DOHH2 (cell line): ENCODE results near the gene MAGI1.

Experiments
- H3F3A ChIP-seq: fragments of 200-600 bp; sonication (generic), shearing (Covaris generic); 2 replicates; pipeline ENCODE4 v1.6.0; 2016; ENCODE audit warnings: antibody characterized with exemption, mild to moderate bottlenecking; ENCODE audit not compliant: control insufficient read depth, insufficient read depth
- H3K27ac ChIP-seq: fragments of 200-600 bp; sonication (generic); 2 replicates; pipeline ENCODE4 v1.5.1; 2014; ENCODE audit warnings: low read depth, mild to moderate bottlenecking, low read length, moderate library complexity
- H3K27me3 ChIP-seq: fragments of 200-600 bp; sonication (generic); 2 replicates; pipeline ENCODE4 v1.6.1; 2014; ENCODE audit warnings: mild to moderate bottlenecking, low read length, mixed read lengths; ENCODE audit not compliant: control insufficient read depth
- H3K36me3 ChIP-seq: fragments of 200-600 bp; sonication (generic); 2 replicates; pipeline ENCODE4 v1.6.1; 2014; ENCODE audit warnings: mild to moderate bottlenecking, low read length, moderate library complexity, mixed read lengths; ENCODE audit not compliant: control insufficient read depth
- H3K4me1 ChIP-seq: fragments of 200-600 bp; sonication (generic); 2 replicates; pipeline ENCODE4 v1.6.1; 2014; ENCODE audit warnings: mild to moderate bottlenecking, low read length, mixed read lengths; ENCODE audit not compliant: control insufficient read depth
- H3K4me2 ChIP-seq: fragments of 200-600 bp; sonication (generic); 2 replicates; pipeline ENCODE4 v1.6.0; 2014; ENCODE audit warnings: mild to moderate bottlenecking, low read length, moderate library complexity
- H3K4me3 ChIP-seq: fragments of 200-600 bp; sonication (generic); 2 replicates; pipeline ENCODE4 v1.5.1; 2014; ENCODE audit warnings: mild to moderate bottlenecking, low read length, mixed read lengths
- H3K79me2 ChIP-seq: fragments of 200-600 bp; sonication (generic); 2 replicates; pipeline ENCODE4 v1.6.1; 2014; ENCODE audit warnings: mild to moderate bottlenecking, low read length, mixed read lengths; ENCODE audit not compliant: control insufficient read depth
- H3K9me2 ChIP-seq: fragments of 200-600 bp; sonication (generic); replicated peaks from 2 replicates; pipeline ENCODE4 v1.6.1; 2014; ENCODE audit warnings: mild to moderate bottlenecking, low read length, mixed read lengths; ENCODE audit not compliant: control insufficient read depth
- H3K9me3 ChIP-seq: fragments of 200-600 bp; sonication (generic); 2 replicates; pipeline ENCODE4 v1.6.1; 2014; ENCODE audit warnings: antibody characterized with exemption, low read length, mixed read lengths; ENCODE audit not compliant: control insufficient read depth, insufficient read depth
- H4K20me1 ChIP-seq: fragments of 200-600 bp; sonication (generic); 2 replicates; pipeline ENCODE4 v1.6.0; 2014; ENCODE audit warnings: low read depth, mild to moderate bottlenecking, antibody characterized with exemption, low read length, moderate library complexity; ENCODE audit not compliant: control insufficient read depth, insufficient read depth
- CTCF ChIP-seq: fragments of 200-600 bp; sonication (generic); IDR thresholded peaks from one replicate; pipeline ENCODE4 v1.5.1; 2014; ENCODE audit warnings: antibody characterized with exemption, mild to moderate bottlenecking, low read depth, low read length; ENCODE audit not compliant: poor library complexity, severe bottlenecking
- EZH2phosphoT487 ChIP-seq: fragments of 200-600 bp; sonication (generic); IDR thresholded peaks from 2 replicates; pipeline ENCODE4 v1.6.1; 2017; ENCODE audit warnings: borderline replicate concordance, mild to moderate bottlenecking, antibody characterized with exemption, low read length, moderate library complexity, mixed read lengths

MAGI1 gene

GRCh38 chr3:65781594-65781993, 257.1 kb downstream of the MAGI1 start:
- Histone ChIP-seq H3K9me2 (no peaks in the 10 kb centered on the region), H3K4me3 (no peak overlapping the region), H3K4me1 (no peaks in the 10 kb centered on the region), H3K9me3 (no peaks in the 10 kb centered on the region), H3K27ac (no peak overlapping the region), H3F3A (no peaks in the 10 kb centered on the region), H3K27me3 (no peaks in the 10 kb centered on the region), H3K36me3 (no peaks in the 10 kb centered on the region), H3K79me2 (no peaks in the 10 kb centered on the region), H4K20me1 (no peaks in the 10 kb centered on the region), H3K4me2 (no peak overlapping the region)
- TF ChIP-seq CTCF (no peak), EZH2phosphoT487 (no peak)

- TF ChIP-seq EZH2phosphoT487: no peak
- no peak for TF ChIP-seq CTCF
- Histone ChIP-seq H3K36me3 (no peaks in the 10 kb centered on the region), H4K20me1 (no peaks in the 10 kb centered on the region)
Measured at GRCh38 chr3:65779390-65779789, 259.3 kb downstream of the MAGI1 start.

GRCh38 chr3:65778968-65779367, 259.8 kb downstream of the MAGI1 start:
- H3F3A ChIP-seq: no peaks in the 10 kb centered on the region
- H3K36me3 ChIP-seq: no peaks in the 10 kb centered on the region
- no peaks in the 10 kb centered on the region for H3K27me3 ChIP-seq
- no peaks in the 10 kb centered on the region for H3K4me1 ChIP-seq
- H3K4me2 ChIP-seq: no peak overlapping the region
- H3K9me2 ChIP-seq: no peaks in the 10 kb centered on the region
- H3K27ac ChIP-seq: no peak overlapping the region
- H3K79me2 ChIP-seq: no peaks in the 10 kb centered on the region
- H3K9me3 ChIP-seq: no peaks in the 10 kb centered on the region
- TF ChIP-seq CTCF (no peak), EZH2phosphoT487 (no peak)
- no peak overlapping the region for H3K4me3 ChIP-seq
- no peaks in the 10 kb centered on the region for H4K20me1 ChIP-seq

More at GRCh38 chr3:65779390-65779789, 259.3 kb downstream of the MAGI1 start:
- Histone ChIP-seq H3K9me2 (no peaks in the 10 kb centered on the region), H3K9me3 (no peaks in the 10 kb centered on the region), H3F3A (no peaks in the 10 kb centered on the region), H3K4me2 (no peak overlapping the region), H3K27ac (no peak overlapping the region), H3K4me3 (no peak overlapping the region), H3K79me2 (no peaks in the 10 kb centered on the region), H3K27me3 (no peaks in the 10 kb centered on the region), H3K4me1 (no peaks in the 10 kb centered on the region)

GRCh38 chr3:65777050-65777449, 261.7 kb downstream of the MAGI1 start:
- Histone ChIP-seq H3K27ac (no peak overlapping the region), H3F3A (no peaks in the 10 kb centered on the region), H3K36me3 (no peaks in the 10 kb centered on the region), H3K9me2 (no peaks in the 10 kb centered on the region), H3K4me1 (no peaks in the 10 kb centered on the region), H3K79me2 (no peaks in the 10 kb centered on the region), H3K4me3 (no peak overlapping the region), H3K4me2 (no peak overlapping the region), H3K27me3 (no peaks in the 10 kb centered on the region), H4K20me1 (no peaks in the 10 kb centered on the region), H3K9me3 (no peaks in the 10 kb centered on the region)
- TF ChIP-seq CTCF (no peak), EZH2phosphoT487 (no peak)
